Dendritic cell treated with granulocyte-macrophage colony-stimulating factor and Interleukin-4, amounts not matched to agents 40 ng/mL and 50 ng/mL, for 4 days (primary cell): Measurements from ENCODE around the gene FLYWCH1.
A peak's percentile ranks its signal among the peaks of the same experiment; 100 is the strongest.

Experiments used
- H3K27ac Mint-ChIP-seq: one replicate; pipeline ENCODE4 v1.8.0; 2022; ENCODE audit warnings: mild to moderate bottlenecking, mixed read lengths
- H3K27me3 Mint-ChIP-seq: one replicate; pipeline ENCODE4 v1.8.0; 2022; ENCODE audit warnings: mild to moderate bottlenecking, mixed read lengths
- H3K36me3 Mint-ChIP-seq: one replicate; pipeline ENCODE4 v1.8.0; 2022; ENCODE audit warnings: low read depth, mixed read lengths
- H3K4me1 Mint-ChIP-seq: one replicate; pipeline ENCODE4 v1.8.0; 2022; ENCODE audit warnings: low read depth, mixed read lengths
- H3K4me3 Mint-ChIP-seq: one replicate; pipeline ENCODE4 v1.8.0; 2022; ENCODE audit warnings: mild to moderate bottlenecking, moderate library complexity, mixed read lengths
- H3K9me3 Mint-ChIP-seq: one replicate; pipeline ENCODE4 v1.8.0; 2022; ENCODE audit warnings: mixed read lengths
- intact Hi-C: fragments of 100-400 bp; cut with micrococcal nuclease; formaldehyde crosslinking; loops from one replicate; pipeline ENCODE4 v1.15.0; 2022

FLYWCH1 gene

DNA sequence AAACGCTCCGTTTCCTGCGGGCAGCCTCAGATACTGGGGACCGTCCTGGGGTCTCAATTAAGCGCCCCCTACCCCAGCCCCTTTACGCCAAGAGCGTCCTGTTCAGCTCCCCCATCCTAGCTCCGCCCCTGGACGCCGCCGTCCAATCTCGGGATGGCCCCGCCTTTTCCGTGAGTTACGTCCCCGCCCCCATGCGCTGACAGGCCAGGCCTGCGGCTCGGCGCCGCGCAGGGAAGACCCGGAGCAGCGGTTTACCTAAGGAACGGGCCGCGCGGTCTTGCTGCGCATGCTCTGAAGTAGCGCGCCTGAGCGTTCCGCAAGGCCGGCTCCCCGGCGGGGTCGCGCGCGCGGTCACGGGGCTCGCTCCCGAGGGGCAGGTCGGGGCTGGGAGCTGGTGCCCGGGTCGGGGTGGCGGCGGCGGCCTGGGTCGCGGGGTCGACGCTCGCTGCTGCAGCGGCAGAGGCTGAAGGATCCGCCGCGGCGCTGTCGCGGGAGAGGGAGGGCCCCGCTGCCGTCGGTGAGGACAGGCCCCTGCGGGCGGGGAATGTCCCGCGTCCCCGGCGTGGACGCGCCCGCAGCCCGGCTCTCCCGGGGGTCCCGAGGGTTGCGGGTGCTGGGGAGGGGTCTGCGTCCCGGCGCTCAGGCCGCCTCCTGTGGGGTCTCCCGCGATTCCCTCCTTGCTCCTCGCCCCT, at the start of gene FLYWCH1:
TSS of gene FLYWCH1 (plus strand) at position 294 of the 692 bp plus-strand sequence. CDS start 17,755 bp downstream, outside the sequence.
- intact Hi-C loops = loop anchor here (10.0 kb wide), 1 partner anchor 157 kb away; the partner anchor contains the start of gene SRRM2
- H3K27ac Mint-ChIP-seq = peak within 1 kb of the TSS; percentile 86
- peaks cover 33% of the 10 kb centered on the region for H3K36me3 Mint-ChIP-seq
- H3K4me1 Mint-ChIP-seq = peaks cover 40% of the 10 kb centered on the region
- peak within 1 kb of the TSS; percentile 92 for H3K4me3 Mint-ChIP-seq
- no peaks in the 10 kb centered on the region for H3K9me3 Mint-ChIP-seq
- H3K27me3 Mint-ChIP-seq = peaks cover 4% of the 10 kb centered on the region

- intact Hi-C loops = no loop called here
- Mint-ChIP-seq H3K9me3 (peaks cover 7% of the 10 kb centered on the region), H3K36me3 (no peaks in the 10 kb centered on the region), H3K27me3 (peaks cover 6% of the 10 kb centered on the region), H3K27ac (no peak overlapping the region), H3K4me3 (no peak overlapping the region), H3K4me1 (peaks cover 2% of the 10 kb centered on the region)
Observed at GRCh38 chr16:2865651-2866050, 46.1 kb upstream of the FLYWCH1 start.

DNA sequence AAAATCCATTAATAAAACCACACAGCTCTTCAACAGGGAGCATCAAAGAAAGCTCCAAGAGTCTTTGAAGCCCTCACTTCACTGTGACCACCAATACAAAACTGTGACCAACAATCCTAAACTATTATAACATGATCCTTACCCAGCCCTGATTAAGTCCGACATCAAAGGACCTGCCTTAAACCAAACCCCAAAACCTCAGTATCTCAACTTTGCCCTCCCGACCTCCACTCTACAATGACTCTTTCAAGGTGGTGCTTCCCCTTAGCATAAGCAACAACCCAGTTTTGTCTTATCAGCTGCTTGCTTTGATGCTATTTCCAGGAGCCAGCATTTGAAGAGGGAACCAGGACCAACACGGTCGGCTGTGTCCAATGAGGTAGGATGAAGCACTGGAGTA, 45.3 kb upstream of the FLYWCH1 start:
- H3K4me1 Mint-ChIP-seq = no peaks in the 10 kb centered on the region

GRCh38 chr16:2867661-2867986, 44.1 kb upstream of the FLYWCH1 start:
- H3K4me1 Mint-ChIP-seq = no peaks in the 10 kb centered on the region

More for the DNA sequence above, 45.3 kb upstream of the FLYWCH1 start:
- Mint-ChIP-seq H3K27ac (no peak overlapping the region), H3K27me3 (peaks cover 2% of the 10 kb centered on the region), H3K4me3 (no peak overlapping the region), H3K36me3 (no peaks in the 10 kb centered on the region), H3K9me3 (peaks cover under 1% of the 10 kb centered on the region)
- intact Hi-C loops = no loop called here

DNA sequence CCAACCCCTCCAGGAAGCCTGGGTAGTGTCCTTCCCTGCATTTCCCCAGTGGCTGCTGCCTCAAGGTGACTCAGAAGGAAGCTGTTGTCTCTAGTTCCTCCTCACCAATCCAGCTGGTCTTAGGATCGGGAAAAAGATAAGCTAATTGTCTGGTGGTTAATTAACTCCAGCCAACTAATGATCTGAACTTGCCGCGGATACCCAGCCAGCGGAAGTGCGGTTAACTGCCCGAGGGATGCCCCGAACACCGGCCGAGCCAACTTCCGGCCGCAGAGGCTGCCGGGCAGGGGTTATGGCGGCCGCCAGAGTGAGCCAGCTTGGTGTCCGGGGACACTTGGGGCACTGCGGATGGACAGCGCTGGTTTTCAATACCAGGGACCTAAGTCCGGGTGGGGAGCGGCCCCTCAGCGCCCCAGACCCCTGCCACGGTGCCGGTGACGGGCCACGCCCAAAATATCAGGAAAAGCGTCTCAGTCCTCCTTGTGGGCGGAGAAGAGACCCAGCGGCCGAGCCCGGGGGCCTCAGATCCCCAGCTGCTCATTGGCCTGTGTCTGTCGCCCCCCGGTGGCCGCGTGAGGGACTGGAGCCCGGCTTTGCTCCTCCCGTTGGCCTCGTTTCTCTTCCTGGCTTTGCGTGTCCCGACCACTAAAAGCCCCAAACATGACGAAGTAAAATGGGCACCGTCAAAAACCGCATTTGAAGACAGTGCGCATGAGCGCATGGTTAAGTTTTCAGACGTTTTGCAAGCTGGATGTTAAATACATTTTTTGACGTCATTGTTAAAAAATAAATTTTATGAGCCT, 43.5 kb upstream of the FLYWCH1 start:
- Mint-ChIP-seq H3K9me3 (no peaks in the 10 kb centered on the region), H3K4me3 (peak overlapping the region; percentile 95), H3K4me1 (no peaks in the 10 kb centered on the region), H3K27ac (peak overlapping the region; percentile 92), H3K36me3 (no peaks in the 10 kb centered on the region), H3K27me3 (peaks cover 2% of the 10 kb centered on the region)
- intact Hi-C loops = loop anchor here (1.0 kb wide), 1 partner anchor 29 kb away; no protein-coding TSS in a partner anchor

More at GRCh38 chr16:2867661-2867986, 44.1 kb upstream of the FLYWCH1 start:
- Mint-ChIP-seq H3K36me3 (no peaks in the 10 kb centered on the region), H3K27ac (peak overlapping the region; percentile 92), H3K27me3 (peaks cover 2% of the 10 kb centered on the region), H3K9me3 (no peaks in the 10 kb centered on the region), H3K4me3 (peak overlapping the region; percentile 95)
- intact Hi-C loops = no loop called here

DNA sequence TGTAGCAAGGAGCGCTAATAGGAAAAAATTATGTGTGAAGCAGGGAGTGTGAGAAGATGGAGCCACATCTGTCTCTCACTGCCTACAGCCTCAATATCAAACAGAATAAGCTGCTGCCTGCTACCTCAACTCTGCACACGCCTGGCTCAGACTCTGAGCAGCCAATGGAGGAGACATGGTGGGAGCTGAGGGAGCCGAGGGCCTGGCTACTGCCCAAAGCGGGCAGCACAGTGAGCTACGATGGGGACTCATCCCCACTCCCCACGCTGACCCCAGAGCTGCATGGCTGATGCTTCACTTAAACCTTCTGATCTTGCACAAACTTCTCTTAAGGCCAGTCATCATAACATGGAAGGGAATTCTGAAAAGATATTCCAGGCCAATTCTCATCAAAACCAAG, 39.8 kb upstream of the FLYWCH1 start:
- peaks cover 5% of the 10 kb centered on the region for H3K27me3 Mint-ChIP-seq
- no peak overlapping the region for H3K4me3 Mint-ChIP-seq
- intact Hi-C loops = no loop called here
- H3K4me1 Mint-ChIP-seq = no peaks in the 10 kb centered on the region
- H3K27ac Mint-ChIP-seq = no peak overlapping the region
- no peaks in the 10 kb centered on the region for H3K9me3 Mint-ChIP-seq
- H3K36me3 Mint-ChIP-seq = no peaks in the 10 kb centered on the region

DNA sequence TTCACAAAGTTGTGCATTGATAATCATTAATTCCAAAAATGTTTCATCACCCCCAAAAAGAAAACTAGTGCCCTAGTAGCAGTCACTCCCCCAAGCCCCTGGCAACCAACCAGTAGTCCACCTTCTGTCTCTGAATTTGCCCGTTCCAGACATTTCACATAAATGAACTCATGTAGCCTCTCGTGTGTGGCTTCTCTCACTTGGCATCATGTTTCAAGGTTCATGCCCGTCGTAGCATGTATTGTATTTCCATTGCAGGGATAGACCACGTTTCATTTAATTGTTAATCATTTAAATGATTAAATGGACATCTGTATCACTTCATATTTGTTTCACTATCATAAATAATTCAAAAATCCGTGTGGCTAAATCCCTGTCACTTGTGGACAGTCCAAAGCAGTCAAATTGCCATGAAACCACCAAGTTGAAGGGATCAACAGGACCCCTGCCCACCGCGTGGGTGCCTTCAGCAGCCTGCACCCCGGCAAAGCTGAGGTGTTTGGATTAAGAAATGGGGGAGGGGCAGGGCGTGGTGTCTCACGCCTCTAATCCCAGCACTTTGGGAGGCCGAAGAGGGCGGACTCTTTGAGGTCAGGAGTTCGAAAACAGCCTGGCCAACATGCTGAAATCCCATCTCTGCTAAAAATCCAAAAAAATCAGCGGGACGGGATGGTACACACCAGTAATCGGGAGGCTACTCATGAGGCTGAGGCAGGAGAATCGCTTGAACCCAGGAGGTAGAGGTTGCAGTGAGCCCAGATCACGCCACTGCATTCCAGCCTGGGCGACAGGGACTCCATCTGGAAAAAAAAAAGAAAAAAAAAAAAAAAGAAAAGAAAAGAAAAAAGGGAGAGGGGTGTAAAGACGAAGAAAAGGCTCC, 37.5 kb upstream of the FLYWCH1 start:
- Mint-ChIP-seq H3K4me1 (no peaks in the 10 kb centered on the region), H3K27me3 (peaks cover 7% of the 10 kb centered on the region), H3K36me3 (no peaks in the 10 kb centered on the region), H3K4me3 (no peak overlapping the region), H3K27ac (no peak overlapping the region), H3K9me3 (no peaks in the 10 kb centered on the region)
- intact Hi-C loops = no loop called here

DNA sequence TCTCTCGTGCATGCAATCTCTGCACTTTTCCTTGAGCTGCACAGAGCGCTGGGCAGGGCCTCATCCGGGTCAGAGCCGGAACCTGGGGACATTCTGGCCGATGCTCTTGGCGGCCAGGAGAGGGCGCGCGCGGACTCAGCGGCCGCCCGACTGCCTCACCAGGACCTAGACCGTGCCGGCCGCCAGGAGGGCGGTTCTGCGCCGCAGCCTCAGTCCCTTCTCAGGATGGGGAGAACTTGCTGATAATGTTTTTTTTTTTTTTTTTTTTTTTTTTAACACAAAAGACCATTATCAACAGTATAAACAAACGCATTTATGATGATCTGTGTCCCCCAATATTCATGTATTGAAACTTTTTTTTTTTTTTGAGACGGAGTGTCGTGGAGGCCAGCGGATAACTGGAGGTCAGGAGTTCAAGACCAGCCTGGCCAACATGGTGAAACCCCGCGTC, 36.8 kb upstream of the FLYWCH1 start:
- H3K4me1 Mint-ChIP-seq = no peaks in the 10 kb centered on the region
- H3K27me3 Mint-ChIP-seq = peaks cover 10% of the 10 kb centered on the region
- H3K4me3 Mint-ChIP-seq = no peak overlapping the region
- H3K9me3 Mint-ChIP-seq = peaks cover 5% of the 10 kb centered on the region
- H3K27ac Mint-ChIP-seq = no peak overlapping the region
- no peaks in the 10 kb centered on the region for H3K36me3 Mint-ChIP-seq
- intact Hi-C loops = loop anchor here (1.0 kb wide), 1 partner anchor 44 kb away; no protein-coding TSS in a partner anchor

GRCh38 chr16:2879854-2880508, 31.8 kb upstream of the FLYWCH1 start:
- H3K4me1 Mint-ChIP-seq = peaks cover 15% of the 10 kb centered on the region
- H3K27ac Mint-ChIP-seq = no peak overlapping the region
- intact Hi-C loops = no loop called here
- no peak overlapping the region for H3K4me3 Mint-ChIP-seq
- H3K27me3 Mint-ChIP-seq = peaks cover 14% of the 10 kb centered on the region
- peaks cover 7% of the 10 kb centered on the region for H3K9me3 Mint-ChIP-seq
- H3K36me3 Mint-ChIP-seq = peaks cover 5% of the 10 kb centered on the region

DNA sequence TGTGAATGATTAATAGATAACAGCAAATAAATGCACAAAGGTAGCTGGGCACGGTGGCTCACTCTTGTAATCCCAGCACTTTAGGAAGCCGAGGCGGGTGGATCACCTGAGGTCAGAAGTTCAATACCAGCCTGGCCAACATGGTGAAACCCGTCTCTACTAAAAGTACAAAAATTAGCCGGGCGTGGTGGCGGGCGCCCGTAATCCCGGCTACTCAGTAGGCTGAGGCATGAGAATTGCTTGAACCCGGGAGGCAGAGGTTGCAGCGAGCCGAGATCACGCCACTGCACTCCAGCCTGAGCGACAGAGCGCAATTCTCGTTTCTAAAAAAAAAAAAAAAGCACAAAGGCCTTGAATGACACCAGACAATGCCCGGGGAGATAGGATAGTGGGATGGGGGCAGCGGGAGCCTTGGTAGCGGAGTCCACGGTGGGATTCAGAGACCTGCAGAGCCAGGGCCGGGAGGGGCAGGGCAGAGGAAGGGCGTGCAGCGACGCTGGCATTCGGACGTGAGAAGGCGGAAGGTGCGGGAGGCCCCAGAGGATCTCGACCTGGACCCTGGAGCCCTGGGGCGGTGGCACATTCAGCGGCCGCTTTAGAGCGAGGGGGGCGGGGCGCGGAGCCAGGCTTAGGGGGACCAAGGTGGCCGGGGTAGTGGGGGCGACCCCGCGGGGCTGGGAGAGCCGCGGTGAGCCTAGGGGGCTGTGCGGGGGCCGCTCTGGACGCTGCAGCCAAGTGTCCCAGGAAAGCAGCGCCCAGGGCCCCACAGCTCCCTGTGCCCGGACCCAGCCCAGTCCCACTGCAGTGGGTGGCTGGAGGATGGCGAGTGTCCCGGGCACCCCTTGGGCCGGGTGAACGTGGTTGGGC, 29.7 kb upstream of the FLYWCH1 start:
- Mint-ChIP-seq H3K4me1 (peaks cover 15% of the 10 kb centered on the region), H3K4me3 (peak overlapping the region; percentile 83), H3K27ac (peak overlapping the region; percentile 94), H3K27me3 (peaks cover 8% of the 10 kb centered on the region), H3K36me3 (peaks cover 5% of the 10 kb centered on the region), H3K9me3 (peaks cover 7% of the 10 kb centered on the region)
- intact Hi-C loops = loop anchor here (2.0 kb wide), 1 partner anchor 23 kb away; no protein-coding TSS in a partner anchor

DNA sequence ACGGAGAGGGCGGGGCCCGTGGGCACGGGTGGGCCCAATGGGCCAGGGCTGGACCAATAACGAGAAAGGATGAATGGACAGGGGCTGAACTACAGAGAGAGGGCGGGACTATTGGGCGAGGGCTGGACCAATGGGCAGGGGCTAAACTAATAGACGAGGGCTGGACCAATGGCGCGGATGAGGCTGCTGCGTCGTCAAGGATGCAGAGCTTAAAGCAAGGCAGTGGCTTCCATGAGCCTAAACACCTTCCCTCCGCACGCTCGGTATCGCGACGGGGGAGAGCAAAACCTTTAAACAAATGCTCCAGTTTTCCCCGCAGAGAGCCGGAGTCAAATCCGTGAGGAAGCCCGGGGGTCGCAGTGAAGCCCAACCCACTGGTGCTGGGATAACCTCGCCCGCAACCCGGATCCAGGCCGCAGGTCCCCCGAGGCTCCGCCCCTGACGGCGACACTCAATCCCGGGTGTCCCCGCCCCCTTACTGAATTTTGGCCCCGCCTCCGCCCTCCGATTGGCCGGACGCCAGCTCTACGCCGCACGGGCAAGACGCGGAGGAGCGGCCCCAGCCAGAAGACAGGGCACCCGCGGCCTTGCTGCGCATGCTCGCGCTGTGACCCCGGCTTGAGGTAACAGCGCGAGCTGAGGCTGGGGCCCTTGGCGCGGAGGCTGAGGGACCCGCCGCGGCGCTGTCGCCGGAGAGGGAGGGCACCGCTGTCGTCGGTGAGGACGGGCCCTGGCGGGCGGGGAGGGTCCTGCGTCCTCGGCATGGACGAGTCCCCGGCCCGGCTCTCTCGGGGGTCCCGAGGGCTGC, 28.9 kb upstream of the FLYWCH1 start, which contains the start of gene FLYWCH2:
TSS of gene FLYWCH2 (plus strand) at position 566 of the 808 bp plus-strand sequence. CDS start 13,235 bp downstream, outside the sequence.
- Mint-ChIP-seq H3K4me3 (peak within 1 kb of the TSS; percentile 83), H3K27ac (peak within 1 kb of the TSS; percentile 94), H3K9me3 (peaks cover 7% of the 10 kb centered on the region), H3K36me3 (peaks cover 5% of the 10 kb centered on the region), H3K27me3 (peaks cover 8% of the 10 kb centered on the region), H3K4me1 (peaks cover 15% of the 10 kb centered on the region)
- intact Hi-C loops = loop anchor here (2.0 kb wide), 1 partner anchor 22 kb away; no protein-coding TSS in a partner anchor
